Hematopoietic multipotent progenitor cell treated with erythropoietin and hydrocortisone succinate and interleukin-3 and kit ligand, for 8 days (in vitro differentiated cells): ENCODE measurements around the gene CT45A3.
A peak's percentile ranks its signal among the peaks of the same experiment; 100 is the strongest.
"Not testable (repeated sequence)": the region's sequence is repeated elsewhere in the genome, so short reads cannot be mapped to it uniquely, and the experiment has no call there.

Experiments used
- DNase-seq: peaks from one replicate; pipeline ENCODE4 v3.0.0-alpha.2; 2015

Gene CT45A3, protein sequence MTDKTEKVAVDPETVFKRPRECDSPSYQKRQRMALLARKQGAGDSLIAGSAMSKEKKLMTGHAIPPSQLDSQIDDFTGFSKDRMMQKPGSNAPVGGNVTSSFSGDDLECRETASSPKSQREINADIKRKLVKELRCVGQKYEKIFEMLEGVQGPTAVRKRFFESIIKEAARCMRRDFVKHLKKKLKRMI

GRCh38 chrX:135768091-135768490 lies at the start of gene CT45A3:
Gene CT45A3, minus strand, starts transcription at chrX:135768191. Its CDS starts 3,747 bp downstream, at chrX:135764444.
- DNase-seq = not testable (repeated sequence)

DNA sequence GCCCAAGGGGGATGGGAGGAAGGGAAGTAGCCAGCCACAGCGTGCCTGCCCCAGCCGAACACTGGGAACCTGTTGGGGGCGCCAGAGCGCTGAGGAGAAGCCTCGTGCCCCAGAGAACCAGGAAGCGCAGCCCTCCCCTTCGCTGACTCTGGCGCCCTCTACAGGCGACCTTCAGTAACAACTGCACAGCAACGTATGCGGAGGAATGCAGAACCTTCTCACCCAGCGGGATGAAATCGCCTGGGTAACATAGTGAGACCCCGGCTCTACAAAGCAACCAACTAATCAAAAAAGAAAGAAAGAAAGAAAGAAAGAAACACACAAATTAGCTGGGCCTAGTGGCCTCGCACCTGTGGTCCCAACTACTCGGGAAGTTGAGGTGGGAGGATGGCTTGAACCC lies 34.7 kb upstream of the CT45A3 start, which contains the start of gene CT45A6:
Gene CT45A6, minus strand, starts transcription at position 101 of the 400 bp plus-strand sequence. CDS start 3,794 bp downstream, outside the sequence.
- DNase-seq = not testable (repeated sequence)

DNA sequence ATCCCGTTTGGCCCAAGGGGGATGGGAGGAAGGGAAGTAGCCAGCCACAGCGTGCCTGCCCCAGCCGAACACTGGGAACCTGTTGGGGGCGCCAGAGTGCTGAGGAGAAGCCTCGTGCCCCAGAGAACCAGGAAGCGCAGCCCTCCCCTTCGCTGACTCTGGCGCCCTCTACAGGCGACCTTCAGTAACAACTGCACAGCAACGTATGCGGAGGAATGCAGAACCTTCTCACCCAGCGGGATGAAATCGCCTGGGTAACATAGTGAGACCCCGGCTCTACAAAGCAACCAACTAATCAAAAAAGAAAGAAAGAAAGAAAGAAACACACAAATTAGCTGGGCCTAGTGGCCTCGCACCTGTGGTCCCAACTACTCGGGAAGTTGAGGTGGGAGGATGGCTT lies 17.4 kb upstream of the CT45A3 start, which contains the start of gene CT45A5:
Gene CT45A5, minus strand, starts transcription at position 101 of the 400 bp plus-strand sequence. CDS start 3,774 bp downstream, outside the sequence.
- not testable (repeated sequence) for DNase-seq

DNA sequence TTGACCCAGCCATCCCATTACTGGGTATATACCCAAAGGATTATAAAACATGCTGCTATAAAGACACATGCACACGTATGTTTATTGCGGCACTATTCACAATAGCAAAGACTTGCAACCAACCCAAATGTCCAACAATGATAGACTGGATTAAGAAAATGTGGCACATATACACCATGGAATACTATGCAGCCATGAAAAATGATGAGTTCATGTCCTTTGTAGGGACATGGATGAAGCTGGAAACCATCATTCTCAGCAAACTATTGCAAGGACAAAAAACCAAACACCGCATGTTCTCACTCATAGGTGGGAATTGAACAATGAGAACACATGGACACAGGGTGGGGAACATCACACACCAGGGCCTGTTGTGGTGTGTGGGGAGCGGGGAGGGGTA lies 23.3 kb downstream of the CT45A3 start:
- not testable (repeated sequence) for DNase-seq

DNA sequence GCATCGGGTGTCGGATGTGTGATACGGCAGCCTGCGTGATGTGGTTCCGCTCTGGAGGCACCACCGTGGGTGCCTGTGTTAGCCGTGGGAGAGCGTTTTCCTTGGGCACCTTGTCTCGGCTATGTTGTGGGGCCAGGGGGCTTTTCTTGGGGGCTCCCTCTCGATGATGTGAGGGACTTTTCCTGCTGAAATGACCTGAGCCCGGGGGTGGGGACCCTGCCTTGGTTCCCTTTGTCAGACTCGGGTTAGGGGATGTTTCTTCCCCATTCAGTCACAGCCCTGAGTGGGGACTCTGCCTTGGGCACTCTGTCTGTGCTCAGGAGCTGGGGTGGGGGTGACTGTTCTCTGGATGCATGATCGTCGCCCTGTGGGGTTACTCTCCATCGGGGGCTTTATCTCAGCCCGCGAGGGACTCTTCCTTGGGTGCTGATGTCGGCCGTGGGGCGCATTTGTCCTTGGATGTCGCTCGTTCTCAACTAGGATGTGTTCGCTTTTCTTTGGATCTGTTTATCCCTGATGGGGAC lies 26.7 kb downstream of the CT45A3 start:
- no peak for DNase-seq

DNA sequence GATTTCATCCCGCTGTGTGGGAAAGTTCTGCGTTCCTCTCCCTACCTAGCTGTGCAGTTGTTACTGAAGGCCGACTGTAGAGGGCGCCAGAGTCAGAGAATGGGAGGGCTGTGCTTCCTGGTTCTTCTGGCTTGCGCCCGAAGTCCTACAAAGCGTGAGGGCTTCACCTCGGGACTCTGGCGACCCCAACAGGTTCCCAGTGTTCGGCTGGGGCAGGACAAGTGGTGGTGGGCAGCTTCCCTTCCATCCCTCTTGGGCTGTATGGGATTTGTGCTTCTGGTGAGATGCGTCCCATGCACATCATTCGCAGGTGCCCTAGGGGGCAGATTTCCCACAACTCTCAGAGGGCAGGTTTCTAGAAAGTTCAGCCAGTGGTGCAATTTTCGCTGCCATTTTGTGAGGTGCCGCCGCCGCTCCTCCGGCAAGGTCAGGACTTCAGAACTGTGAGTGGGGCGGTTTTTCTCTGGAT lies 27.3 kb downstream of the CT45A3 start:
- DNase-seq = peak; percentile 46

DNA sequence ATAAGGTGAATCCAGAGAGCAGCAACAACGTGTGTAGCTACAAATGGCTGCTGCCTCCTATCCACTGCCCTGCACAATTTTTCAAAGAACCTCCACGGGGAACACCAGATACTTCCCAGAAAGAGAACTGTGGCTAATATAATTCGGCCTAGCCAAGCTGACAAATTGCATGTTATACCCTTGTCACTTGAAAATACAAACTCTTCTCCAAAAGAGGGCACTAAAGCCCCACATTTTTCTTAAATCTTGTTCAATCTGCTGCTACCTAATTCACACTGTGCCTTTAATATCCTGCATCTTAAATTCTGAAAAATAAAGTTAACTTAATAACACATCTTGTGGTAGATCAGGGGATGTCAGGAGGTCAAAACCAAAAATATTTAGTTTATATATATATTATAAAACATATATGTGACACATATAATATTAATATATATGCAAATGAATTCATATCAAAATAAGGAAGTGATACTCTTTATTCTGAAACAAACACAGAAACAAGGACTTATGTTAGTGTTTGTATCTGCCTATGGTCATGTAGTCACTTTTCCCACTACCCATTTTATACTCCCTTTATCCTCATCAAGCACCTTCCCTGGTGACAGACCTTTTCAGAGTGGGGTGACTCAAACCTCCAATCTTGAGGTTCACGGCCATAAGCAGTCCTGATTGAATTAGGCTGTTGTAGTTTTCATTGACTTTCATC lies 30.5 kb downstream of the CT45A3 start:
- peak; percentile 24 for DNase-seq

GRCh38 chrX:135734666-135735065 lies 33.3 kb downstream of the CT45A3 start:
- not testable (repeated sequence) for DNase-seq

DNA sequence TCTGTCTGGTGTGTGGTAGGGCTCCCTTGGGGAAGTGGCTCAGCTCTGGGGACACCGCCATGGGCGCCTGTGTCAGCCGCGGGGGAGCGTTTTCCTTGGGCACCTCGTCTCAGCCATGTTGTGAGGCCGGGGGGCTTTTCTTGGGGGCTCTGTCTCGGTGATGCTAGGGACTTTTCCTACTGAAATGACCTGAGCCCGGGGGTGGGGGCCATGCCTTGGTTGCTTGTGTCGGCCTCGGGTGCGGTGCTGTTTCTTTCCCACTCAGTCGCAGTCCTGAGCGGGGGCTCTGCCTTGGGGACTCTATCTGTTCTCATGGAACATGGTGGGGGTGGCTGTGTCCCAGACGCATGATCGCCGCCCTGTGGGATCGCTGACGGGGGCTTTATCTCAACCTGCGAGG lies 54.2 kb downstream of the CT45A3 start:
- no peak for DNase-seq

- peak; percentile 42 for DNase-seq
These were observed 54.8 kb downstream of the CT45A3 start, which contains the start of gene CT45A1 for GRCh38 chrX:135713183-135713689. Gene CT45A1, plus strand, starts transcription at chrX:135713639. Its CDS starts 5,302 bp downstream, at chrX:135718941.
